ENCODE measurements around the gene MRPL11.

The MRPL11 gene

DNA sequence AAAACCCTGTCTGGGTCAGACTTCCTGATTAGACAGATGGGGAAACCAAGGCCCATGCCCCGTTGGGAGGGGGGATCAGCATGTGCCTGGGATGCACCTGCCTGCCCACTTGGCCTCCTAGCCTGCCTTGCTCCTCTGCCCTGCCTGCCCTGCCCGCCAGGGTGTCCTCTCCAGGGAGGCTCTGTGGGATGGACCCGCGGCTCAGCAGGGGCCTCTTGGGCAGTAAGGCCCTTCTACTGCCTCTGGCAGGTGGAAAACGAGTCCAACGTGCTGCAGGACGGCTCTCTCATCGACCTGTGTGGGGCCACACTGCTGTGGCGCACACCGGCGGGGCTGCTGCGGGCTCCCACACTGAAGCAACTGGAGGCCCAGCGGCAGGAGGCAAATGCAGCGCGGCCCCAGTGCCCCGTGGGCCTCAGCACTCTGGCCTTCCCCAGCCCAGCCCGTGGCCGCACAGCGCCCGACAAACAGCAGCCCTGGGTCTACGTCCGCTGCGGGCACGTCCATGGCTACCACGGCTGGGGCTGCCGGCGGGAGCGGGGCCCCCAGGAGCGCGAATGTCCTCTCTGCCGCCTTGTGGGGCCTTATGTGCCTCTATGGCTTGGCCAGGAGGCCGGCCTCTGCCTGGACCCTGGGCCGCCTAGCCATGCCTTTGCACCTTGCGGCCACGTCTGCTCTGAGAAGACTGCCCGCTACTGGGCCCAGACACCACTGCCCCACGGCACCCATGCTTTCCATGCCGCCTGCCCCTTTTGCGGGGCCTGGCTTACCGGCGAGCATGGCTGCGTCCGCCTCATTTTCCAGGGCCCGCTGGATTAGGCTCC lies 36.9 kb upstream of the MRPL11 start:
- H3K9me3 ChIP-seq (ENCODE audit: insufficient read depth, low read length), result no peaks in the 10 kb centered on the region
- no peak overlapping the region for H3K4me2 ChIP-seq (ENCODE audit: low read depth, low read length, poor library complexity, severe bottlenecking)
- no peak overlapping the region for H3K9ac ChIP-seq (ENCODE audit: low read length)
- no peaks in the 10 kb centered on the region for H3K9me2 ChIP-seq (replicated peaks; ENCODE audit: insufficient read depth, low read length)
- no peaks in the 10 kb centered on the region for H3F3A ChIP-seq (ENCODE audit: insufficient read depth)
- H2AFZ ChIP-seq (ENCODE audit: low read depth, low read length, severe bottlenecking), result no peak overlapping the region
- TF ChIP-seq, protein P1, sequence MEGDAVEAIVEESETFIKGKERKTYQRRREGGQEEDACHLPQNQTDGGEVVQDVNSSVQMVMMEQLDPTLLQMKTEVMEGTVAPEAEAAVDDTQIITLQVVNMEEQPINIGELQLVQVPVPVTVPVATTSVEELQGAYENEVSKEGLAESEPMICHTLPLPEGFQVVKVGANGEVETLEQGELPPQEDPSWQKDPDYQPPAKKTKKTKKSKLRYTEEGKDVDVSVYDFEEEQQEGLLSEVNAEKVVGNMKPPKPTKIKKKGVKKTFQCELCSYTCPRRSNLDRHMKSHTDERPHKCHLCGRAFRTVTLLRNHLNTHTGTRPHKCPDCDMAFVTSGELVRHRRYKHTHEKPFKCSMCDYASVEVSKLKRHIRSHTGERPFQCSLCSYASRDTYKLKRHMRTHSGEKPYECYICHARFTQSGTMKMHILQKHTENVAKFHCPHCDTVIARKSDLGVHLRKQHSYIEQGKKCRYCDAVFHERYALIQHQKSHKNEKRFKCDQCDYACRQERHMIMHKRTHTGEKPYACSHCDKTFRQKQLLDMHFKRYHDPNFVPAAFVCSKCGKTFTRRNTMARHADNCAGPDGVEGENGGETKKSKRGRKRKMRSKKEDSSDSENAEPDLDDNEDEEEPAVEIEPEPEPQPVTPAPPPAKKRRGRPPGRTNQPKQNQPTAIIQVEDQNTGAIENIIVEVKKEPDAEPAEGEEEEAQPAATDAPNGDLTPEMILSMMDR (IDR thresholded peaks at IDR 0.05; ENCODE audit: insufficient read depth, low read length, poor library complexity, severe bottlenecking), result no peak
- TF ChIP-seq EZH2phosphoT487 (conservative IDR thresholded peaks at IDR 0.05; ENCODE audit: low read length), result no peak
- no peaks in the 10 kb centered on the region for H3K36me3 ChIP-seq (ENCODE audit: low read length)
- no peak overlapping the region for H3K4me3 ChIP-seq (ENCODE audit: insufficient read depth, low read length, poor library complexity, severe bottlenecking)
- H3K79me2 ChIP-seq (ENCODE audit: insufficient read depth, low read length), result 0 out of 2 replicates have a peak, but pooled peaks cover 4% of the 10 kb centered on the region
- H4K20me1 ChIP-seq (ENCODE audit: low read depth, low read length), result no peaks in the 10 kb centered on the region
- no peak overlapping the region for H3K27ac ChIP-seq (ENCODE audit: low read depth, low read length)
- H3K27me3 ChIP-seq (ENCODE audit: low read length), result no peaks in the 10 kb centered on the region

DNA sequence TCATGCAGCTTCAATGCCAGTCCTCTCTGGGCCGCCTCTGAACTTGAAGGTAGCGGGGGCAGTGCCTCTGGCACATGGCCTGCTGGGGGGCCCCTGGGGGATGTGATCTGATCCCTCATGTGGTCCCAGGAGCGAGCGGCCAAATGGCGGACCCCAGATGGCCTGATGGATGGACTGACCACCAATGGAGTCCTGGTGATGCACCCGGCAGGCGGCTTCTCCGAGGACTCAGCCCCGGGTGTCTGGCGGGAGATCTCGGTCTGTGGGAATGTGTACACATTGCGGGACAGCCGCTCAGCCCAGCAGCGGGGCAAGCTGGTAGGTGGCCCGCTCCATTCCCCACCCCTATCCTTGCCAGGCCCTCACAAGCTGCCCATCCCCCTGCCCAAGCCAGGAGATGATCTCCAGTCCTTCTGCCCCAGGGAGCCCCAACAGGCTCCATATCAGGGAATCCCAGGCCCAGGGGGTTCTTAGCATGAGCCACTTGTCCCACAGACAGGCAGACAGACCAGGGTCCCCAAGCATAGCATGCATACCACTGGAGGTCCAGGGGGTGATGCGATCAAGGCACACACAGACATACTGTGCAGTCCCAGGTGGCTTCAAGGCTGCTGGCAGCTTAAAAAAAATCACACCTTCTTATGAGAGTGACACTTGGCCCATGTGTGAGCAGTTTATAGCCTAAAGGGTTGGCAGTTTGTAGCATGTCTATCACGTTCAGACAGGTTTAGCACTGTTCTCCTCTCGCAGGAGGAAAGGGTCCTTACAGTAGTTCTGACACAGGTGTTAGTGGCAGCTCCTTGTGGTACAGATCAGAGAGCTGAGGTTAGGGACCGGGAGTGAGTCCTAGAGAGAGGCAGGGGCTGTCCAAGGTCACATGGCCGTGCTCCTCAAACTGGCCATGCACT lies 35.2 kb upstream of the MRPL11 start:
- TF ChIP-seq, protein P1 (IDR thresholded peaks at IDR 0.05; ENCODE audit: insufficient read depth, low read length, poor library complexity, severe bottlenecking), result no peak
- no peak for TF ChIP-seq EZH2phosphoT487 (conservative IDR thresholded peaks at IDR 0.05; ENCODE audit: low read length)
- Histone ChIP-seq H3K27me3 (ENCODE audit: low read length) (no peaks in the 10 kb centered on the region), H3K9me3 (ENCODE audit: insufficient read depth, low read length) (no peaks in the 10 kb centered on the region), H4K20me1 (ENCODE audit: low read depth, low read length) (no peaks in the 10 kb centered on the region), H3F3A (ENCODE audit: insufficient read depth) (no peaks in the 10 kb centered on the region), H3K9me2 (replicated peaks; ENCODE audit: insufficient read depth, low read length) (no peaks in the 10 kb centered on the region), H3K4me3 (ENCODE audit: insufficient read depth, low read length, poor library complexity, severe bottlenecking) (no peak overlapping the region), H2AFZ (ENCODE audit: low read depth, low read length, severe bottlenecking) (no peak overlapping the region), H3K4me2 (ENCODE audit: low read depth, low read length, poor library complexity, severe bottlenecking) (no peak overlapping the region), H3K27ac (ENCODE audit: low read depth, low read length) (no peak overlapping the region), H3K79me2 (ENCODE audit: insufficient read depth, low read length) (no peaks in the 10 kb centered on the region), H3K9ac (ENCODE audit: low read length) (no peak overlapping the region), H3K36me3 (ENCODE audit: low read length) (no peaks in the 10 kb centered on the region)

DNA sequence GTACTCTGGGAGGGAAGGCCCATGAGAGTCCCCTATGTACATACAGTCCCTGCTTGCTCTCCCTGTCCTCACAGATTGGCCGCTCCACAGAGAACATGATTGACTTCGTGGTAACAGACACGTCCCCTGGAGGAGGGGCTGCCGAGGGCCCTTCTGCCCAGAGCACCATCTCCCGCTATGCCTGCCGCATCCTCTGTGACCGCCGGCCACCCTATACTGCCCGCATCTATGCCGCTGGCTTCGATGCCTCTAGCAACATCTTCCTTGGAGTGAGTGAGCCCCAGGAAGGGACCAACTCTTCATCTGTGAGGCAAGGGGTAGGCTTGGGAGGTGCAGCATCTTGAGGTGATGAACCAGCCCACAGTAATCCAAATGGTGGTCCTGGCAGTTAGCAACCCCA lies 34.5 kb upstream of the MRPL11 start:
- Histone ChIP-seq H3K27me3 (ENCODE audit: low read length) (no peaks in the 10 kb centered on the region), H4K20me1 (ENCODE audit: low read depth, low read length) (no peaks in the 10 kb centered on the region), H3K4me2 (ENCODE audit: low read depth, low read length, poor library complexity, severe bottlenecking) (no peak overlapping the region), H3K9me3 (ENCODE audit: insufficient read depth, low read length) (no peaks in the 10 kb centered on the region), H3K79me2 (ENCODE audit: insufficient read depth, low read length) (no peaks in the 10 kb centered on the region), H3K9ac (ENCODE audit: low read length) (no peak overlapping the region), H3K4me3 (ENCODE audit: insufficient read depth, low read length, poor library complexity, severe bottlenecking) (no peak overlapping the region), H3K9me2 (replicated peaks; ENCODE audit: insufficient read depth, low read length) (no peaks in the 10 kb centered on the region), H3F3A (ENCODE audit: insufficient read depth) (no peaks in the 10 kb centered on the region), H2AFZ (ENCODE audit: low read depth, low read length, severe bottlenecking) (no peak overlapping the region), H3K27ac (ENCODE audit: low read depth, low read length) (no peak overlapping the region), H3K36me3 (ENCODE audit: low read length) (no peaks in the 10 kb centered on the region)
- TF ChIP-seq, protein P1 (IDR thresholded peaks at IDR 0.05; ENCODE audit: insufficient read depth, low read length, poor library complexity, severe bottlenecking), result no peak
- TF ChIP-seq EZH2phosphoT487 (conservative IDR thresholded peaks at IDR 0.05; ENCODE audit: low read length), result no peak

Data from SU-DHL-6 (cell line).